ENCODE measurements around the gene BAZ2B.

Gene BAZ2B

GRCh38 chr2:159297042-159297707, 319.2 kb downstream of the BAZ2B start:
- DNase-seq (ENCODE audit: low spot score) = no peak
- in situ Hi-C loops (cut with MboI; ENCODE audit: low pct_unique_long_range_greater_than_20kb, low sequenced_read_pairs, unreplicated experiment) = no loop called here
- TF ChIP-seq CTCF (IDR thresholded peaks at IDR 0.05; ENCODE audit: extremely low read depth, insufficient read depth, missing control alignments) = no peak

GRCh38 chr2:159292157-159292556, 324.2 kb downstream of the BAZ2B start:
- DNase-seq (ENCODE audit: low spot score) = no peak
- in situ Hi-C loops (cut with MboI; ENCODE audit: low pct_unique_long_range_greater_than_20kb, low sequenced_read_pairs, unreplicated experiment) = no loop called here
- no peak for TF ChIP-seq CTCF (IDR thresholded peaks at IDR 0.05; ENCODE audit: extremely low read depth, insufficient read depth, missing control alignments)

- DNase-seq (ENCODE audit: low spot score) = no peak
- no peak for TF ChIP-seq CTCF (IDR thresholded peaks at IDR 0.05; ENCODE audit: extremely low read depth, insufficient read depth, missing control alignments)
- in situ Hi-C loops (cut with MboI; ENCODE audit: low pct_unique_long_range_greater_than_20kb, low sequenced_read_pairs, unreplicated experiment) = no loop called here
These were observed 325.9 kb downstream of the BAZ2B start for GRCh38 chr2:159290289-159290907.

- TF ChIP-seq CTCF (IDR thresholded peaks at IDR 0.05; ENCODE audit: extremely low read depth, insufficient read depth, missing control alignments) = no peak
- no peak for DNase-seq (ENCODE audit: low spot score)
- in situ Hi-C loops (cut with MboI; ENCODE audit: low pct_unique_long_range_greater_than_20kb, low sequenced_read_pairs, unreplicated experiment) = no loop called here
These were observed 328.6 kb downstream of the BAZ2B start for GRCh38 chr2:159287733-159288132.

GRCh38 chr2:159286709-159287441, 329.5 kb downstream of the BAZ2B start:
- TF ChIP-seq CTCF (IDR thresholded peaks at IDR 0.05; ENCODE audit: extremely low read depth, insufficient read depth, missing control alignments) = no peak
- in situ Hi-C loops (cut with MboI; ENCODE audit: low pct_unique_long_range_greater_than_20kb, low sequenced_read_pairs, unreplicated experiment) = no loop called here
- DNase-seq (ENCODE audit: low spot score) = peak; percentile 98

- in situ Hi-C loops (cut with MboI; ENCODE audit: low pct_unique_long_range_greater_than_20kb, low sequenced_read_pairs, unreplicated experiment) = no loop called here
- peak; percentile 30 for DNase-seq (ENCODE audit: low spot score)
- TF ChIP-seq CTCF (IDR thresholded peaks at IDR 0.05; ENCODE audit: extremely low read depth, insufficient read depth, missing control alignments) = no peak
These were observed 330.2 kb downstream of the BAZ2B start, which contains the start of gene WDSUB1 for GRCh38 chr2:159285929-159286708. Gene WDSUB1, minus strand, starts transcription at chr2:159286703. Its CDS starts 3,634 bp downstream, at chr2:159283069.
